Left ventricle myocardium inferior (tissue), 1 donor: Measurements from ENCODE around the gene SRPK2. TPM values are rescaled to one million over a fixed set of nuclear protein-coding genes. Genes with fewer than 3 reads are reported as not detected.

Experiments
- DNase-seq: peaks from one replicate; pipeline ENCODE4 v3.0.0-alpha.2; 2020
- H3K27ac ChIP-seq: fragments of 200-600 bp; replicated peaks from 2 replicates; pipeline ENCODE4 v1.8.0; 2021
- H3K27me3 ChIP-seq: fragments of 200-600 bp; 2 replicates; pipeline ENCODE4 v1.8.0; 2021; ENCODE audit warnings: low read depth
- H3K36me3 ChIP-seq: fragments of 200-600 bp; 2 replicates; pipeline ENCODE4 v1.8.0; 2021
- H3K4me1 ChIP-seq: fragments of 200-600 bp; 2 replicates; pipeline ENCODE4 v1.8.0; 2021
- H3K4me3 ChIP-seq: fragments of 200-600 bp; 2 replicates; pipeline ENCODE4 v1.8.0; 2021; ENCODE audit warnings: mild to moderate bottlenecking, moderate library complexity
- H3K9me3 ChIP-seq: fragments of 200-600 bp; replicated peaks from 2 replicates; pipeline ENCODE4 v1.8.0; 2021
- CTCF ChIP-seq: fragments of 200-600 bp; IDR thresholded peaks from 2 replicates; pipeline ENCODE4 v1.8.0; 2021; ENCODE audit warnings: antibody characterized with exemption, mild to moderate bottlenecking, borderline replicate concordance
- intact Hi-C: fragments of 100-400 bp; cut with micrococcal nuclease; formaldehyde crosslinking; loops from one replicate; pipeline ENCODE4 v1.11.0; 2022
- total RNA-seq: library from RNA; stranded (reverse); fragmentation: NEBNext Ultra II Directional; extraction: Animal tissue kit (Norgen Biotek cat#: 25700); gene quantifications from one replicate; pipeline ENCODE4 v1.2.1, GENCODE V29; 2021
- donor health status: DM: no; HTN: yes; CAD: no; lungs with severe emphysema.

SRPK2 gene
- total RNA-seq, 1 donor from 2014 or later: 34.3 TPM

DNA sequence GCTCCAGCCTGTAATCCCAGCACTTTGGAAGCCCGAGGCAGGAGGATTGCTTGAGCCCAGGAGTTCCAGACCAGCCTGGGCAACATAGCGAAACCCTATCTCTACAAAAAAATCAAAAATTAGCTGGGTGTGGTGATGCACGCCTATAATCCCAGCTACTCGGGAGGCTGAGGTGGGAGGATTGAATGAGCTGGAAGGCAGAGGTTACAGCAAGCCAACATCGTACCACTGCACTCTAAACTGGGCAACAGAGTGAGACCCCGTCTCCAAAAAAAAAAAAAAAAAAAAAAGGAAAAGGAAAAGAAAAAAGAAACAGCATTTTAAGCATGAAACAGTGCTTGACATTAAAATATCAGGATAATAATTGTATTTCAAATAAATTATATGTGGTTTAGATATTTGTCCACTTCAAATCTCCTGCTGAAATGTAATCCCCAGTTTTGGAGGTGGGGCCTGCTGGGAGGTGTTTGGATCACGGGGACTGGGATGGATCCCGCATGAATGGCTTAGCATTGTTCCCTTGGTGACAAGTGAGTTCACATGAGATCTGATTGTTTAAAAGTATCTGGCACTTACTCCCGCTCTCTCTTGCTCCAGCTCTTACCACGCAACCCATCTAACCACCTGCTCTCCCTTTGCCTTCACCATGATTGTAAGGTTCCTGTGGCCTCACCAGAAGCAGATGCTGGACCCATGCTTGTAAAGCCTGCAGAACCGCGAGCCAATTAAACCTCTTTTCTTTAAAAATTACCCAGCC lies 103.4 kb downstream of the SRPK2 start:
- Histone ChIP-seq H3K4me3 (no peak overlapping the region), H3K36me3 (no peaks in the 10 kb centered on the region), H3K4me1 (peaks cover 10% of the 10 kb centered on the region), H3K9me3 (no peaks in the 10 kb centered on the region), H3K27me3 (no peaks in the 10 kb centered on the region), H3K27ac (no peak overlapping the region)
- no peak for DNase-seq
- TF ChIP-seq CTCF: no peak
- intact Hi-C loops: no loop called here

- no peaks in the 10 kb centered on the region for H3K36me3 ChIP-seq
- H3K27me3 ChIP-seq: no peaks in the 10 kb centered on the region
- H3K4me3 ChIP-seq: no peak overlapping the region
- no peaks in the 10 kb centered on the region for H3K9me3 ChIP-seq
- no peak for DNase-seq
- H3K27ac ChIP-seq: no peak overlapping the region
- peaks cover 10% of the 10 kb centered on the region for H3K4me1 ChIP-seq
- intact Hi-C loops: no loop called here
- no peak for TF ChIP-seq CTCF
Measured at GRCh38 chr7:105284014-105284413, 104.7 kb downstream of the SRPK2 start.

DNA sequence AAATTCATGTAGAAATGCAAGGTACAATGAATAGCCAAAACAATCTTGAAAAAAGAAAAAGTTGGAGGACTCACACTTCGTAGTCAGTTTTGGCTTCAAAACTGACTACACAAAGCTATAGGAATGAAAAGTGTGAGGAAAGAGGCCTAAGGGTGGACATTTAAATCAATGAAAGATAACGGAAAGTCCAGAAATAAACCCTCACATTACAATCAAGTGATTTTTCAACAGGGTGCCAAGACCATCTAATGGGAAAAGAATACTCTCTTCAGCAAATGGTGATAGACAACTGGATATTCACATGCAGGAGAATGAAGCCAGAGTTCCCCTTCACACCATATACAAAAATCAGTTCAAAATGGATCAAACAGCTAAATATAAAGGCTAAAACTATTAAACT lies 106.8 kb downstream of the SRPK2 start:
- Histone ChIP-seq H3K36me3 (no peaks in the 10 kb centered on the region), H3K27me3 (no peaks in the 10 kb centered on the region), H3K4me1 (peaks cover 10% of the 10 kb centered on the region), H3K9me3 (no peaks in the 10 kb centered on the region), H3K4me3 (no peak overlapping the region), H3K27ac (no peak overlapping the region)
- DNase-seq: no peak
- intact Hi-C loops: no loop called here
- TF ChIP-seq CTCF: no peak

DNA sequence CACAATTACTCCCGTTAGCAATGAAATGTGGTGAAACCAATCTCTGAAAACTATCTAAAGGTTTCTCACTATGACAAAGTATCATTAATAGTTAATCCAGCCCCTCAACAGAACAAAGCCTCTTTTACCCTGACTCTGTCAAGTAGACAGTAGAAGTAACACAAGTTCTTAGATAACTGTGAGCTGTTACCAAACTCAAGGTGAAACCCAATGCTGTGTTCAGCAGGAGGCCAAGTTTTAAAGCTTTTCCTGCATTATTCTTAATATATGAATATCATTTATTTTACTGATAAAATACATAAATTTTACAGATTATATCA lies 109.1 kb downstream of the SRPK2 start:
- Histone ChIP-seq H3K27me3 (no peaks in the 10 kb centered on the region), H3K36me3 (no peaks in the 10 kb centered on the region), H3K4me3 (no peak overlapping the region), H3K9me3 (no peaks in the 10 kb centered on the region), H3K4me1 (peaks cover 10% of the 10 kb centered on the region), H3K27ac (no peak overlapping the region)
- intact Hi-C loops: no loop called here
- TF ChIP-seq CTCF: no peak
- no peak for DNase-seq

DNA sequence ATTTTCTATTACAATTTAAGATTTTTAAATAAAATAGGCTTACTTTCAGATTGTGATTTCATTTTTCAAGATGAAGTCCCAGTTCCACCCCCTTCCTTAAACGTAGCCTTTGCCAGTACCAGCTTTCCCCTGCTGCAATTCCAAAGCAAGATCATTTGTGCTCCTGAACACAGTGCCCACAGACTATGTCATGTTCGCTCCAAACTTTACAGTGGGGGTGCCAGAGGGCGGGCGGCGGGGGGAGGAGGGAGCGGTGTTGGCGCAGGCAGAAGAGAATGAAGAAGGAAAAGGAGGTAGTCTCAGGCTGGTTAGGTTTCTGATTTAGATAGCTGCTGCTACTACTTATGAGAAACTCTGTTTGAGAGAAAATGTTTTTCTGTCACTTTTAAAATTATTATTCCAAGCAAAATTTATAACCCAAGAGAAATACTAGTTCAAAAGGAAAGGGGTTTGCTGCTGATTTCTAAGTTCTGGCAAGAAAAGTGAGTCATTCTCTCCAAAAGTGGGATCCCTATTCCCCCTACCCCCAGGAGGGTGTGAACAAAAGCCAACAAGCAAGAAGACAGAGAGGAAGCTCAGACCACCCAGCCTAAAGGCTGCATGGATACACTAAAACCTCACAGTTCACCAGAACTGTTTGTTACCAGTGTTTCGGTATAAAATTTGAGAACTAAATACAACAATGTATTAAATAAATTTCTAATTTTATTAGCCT lies 109.6 kb downstream of the SRPK2 start:
- Histone ChIP-seq H3K9me3 (no peaks in the 10 kb centered on the region), H3K36me3 (no peaks in the 10 kb centered on the region), H3K4me1 (peaks cover 6% of the 10 kb centered on the region), H3K4me3 (no peak overlapping the region), H3K27ac (no peak overlapping the region), H3K27me3 (no peaks in the 10 kb centered on the region)
- no peak for TF ChIP-seq CTCF
- DNase-seq: no peak
- intact Hi-C loops: no loop called here
